HG03460 (cell line): ENCODE data around the gene EYS.
"Not testable (repeated sequence)": the region's sequence is repeated elsewhere in the genome, so short reads cannot be mapped to it uniquely, and the experiment has no call there.

ENCODE experiments used
- ATAC-seq: cut with Tn5 transposase; IDR thresholded peaks from one replicate; pipeline ENCODE4 v1.9.1; 2021; ENCODE audit not compliant: unreplicated experiment

The EYS gene

GRCh38 chr6:65637289-65638046 lies 69.6 kb downstream of the EYS start:
- ATAC-seq, result no peak

- no peak for ATAC-seq
Observed at GRCh38 chr6:65633501-65633900, 73.5 kb downstream of the EYS start.

- ATAC-seq, result no peak
Observed at GRCh38 chr6:65631711-65632110, 75.3 kb downstream of the EYS start.

- not testable (repeated sequence) for ATAC-seq
Observed at GRCh38 chr6:65627434-65627999, 79.5 kb downstream of the EYS start.

GRCh38 chr6:65627015-65627414 lies 80.0 kb downstream of the EYS start:
- no peak for ATAC-seq

GRCh38 chr6:65623566-65623965 lies 83.5 kb downstream of the EYS start:
- no peak for ATAC-seq

- no peak for ATAC-seq
Observed at GRCh38 chr6:65610746-65611145, 96.3 kb downstream of the EYS start.

- no peak for ATAC-seq
Observed at GRCh38 chr6:65595540-65595939, 111.5 kb downstream of the EYS start.

- no peak for ATAC-seq
Observed at GRCh38 chr6:65570340-65570739, 136.7 kb downstream of the EYS start.

GRCh38 chr6:65569505-65569904 lies 137.5 kb downstream of the EYS start:
- no peak for ATAC-seq

GRCh38 chr6:65569056-65569455 lies 138.0 kb downstream of the EYS start:
- ATAC-seq, result not testable (repeated sequence)

- no peak for ATAC-seq
Observed at GRCh38 chr6:65566117-65566516, 140.9 kb downstream of the EYS start.

- no peak for ATAC-seq
Observed at GRCh38 chr6:65558071-65558470, 149.0 kb downstream of the EYS start.

GRCh38 chr6:65557224-65557623 lies 149.8 kb downstream of the EYS start:
- no peak for ATAC-seq

GRCh38 chr6:65546894-65547293 lies 160.1 kb downstream of the EYS start:
- no peak for ATAC-seq

GRCh38 chr6:65545920-65546319 lies 161.1 kb downstream of the EYS start:
- no peak for ATAC-seq

- no peak for ATAC-seq
Observed at GRCh38 chr6:65538644-65539043, 168.4 kb downstream of the EYS start.

GRCh38 chr6:65537600-65537999 lies 169.4 kb downstream of the EYS start:
- no peak for ATAC-seq

- ATAC-seq, result no peak
Observed at GRCh38 chr6:65531533-65531932, 175.5 kb downstream of the EYS start.

GRCh38 chr6:65524232-65524631 lies 182.8 kb downstream of the EYS start:
- no peak for ATAC-seq

GRCh38 chr6:65505736-65506135 lies 201.3 kb downstream of the EYS start:
- ATAC-seq, result no peak

GRCh38 chr6:65501045-65501444 lies 206.0 kb downstream of the EYS start:
- no peak for ATAC-seq

GRCh38 chr6:65483652-65484051 lies 223.4 kb downstream of the EYS start:
- not testable (repeated sequence) for ATAC-seq
